Measurements from ENCODE around the gene CAND2. TPM values are rescaled to one million over a fixed set of nuclear protein-coding genes. Genes with fewer than 3 reads are reported as not detected.

The CAND2 gene
- total and polyA plus RNA-seq, 2 of the 8 experiments (the other 6 are each of a cell fraction or from before 2014, with no cell fraction given), result 8.7 TPM

GRCh38 chr3:12838179-12838965 lies 41.9 kb downstream of the CAND2 start (continued):
- TF ChIP-seq CHD7 (IDR thresholded peaks at IDR 0.05; ENCODE audit: insufficient replicate concordance, low read length) (no peak), KDM5A (IDR thresholded peaks at IDR 0.05; ENCODE audit: low read length) (no peak), POLR2A (IDR thresholded peaks at IDR 0.05; ENCODE audit: control extremely low read depth in 1 of 2, low read depth in 2 of 2, low read length in 2 of 2) (peak; percentile 51 to 59; a peak in 2 of 3 replicates), SAP30 (IDR thresholded peaks at IDR 0.05; ENCODE audit: insufficient read depth, insufficient replicate concordance, low read length) (no peak), HDAC2 (IDR thresholded peaks at IDR 0.05; ENCODE audit: borderline replicate concordance in 1 of 2, low read depth in 2 of 2, low read length in 2 of 2) (no peak), SP4 (IDR thresholded peaks at IDR 0.05; ENCODE audit: low read length) (no peak), CREB1 (IDR thresholded peaks at IDR 0.05) (no peak), HDAC6 (IDR thresholded peaks at IDR 0.05; ENCODE audit: low read depth, low read length) (no peak), BACH1 (IDR thresholded peaks at IDR 0.05; ENCODE audit: low read length) (no peak), MAFK (IDR thresholded peaks at IDR 0.05; ENCODE audit: low read depth, low read length) (no peak), TEAD4 (IDR thresholded peaks at IDR 0.05; ENCODE audit: low read depth, low read length) (no peak)

Measured in H1 (cell line).